ENCODE measurements around the gene GPR143. TPM values are rescaled to one million over a fixed set of nuclear protein-coding genes. Genes with fewer than 3 reads are reported as not detected.

The GPR143 gene
- total RNA-seq, 4 donors from 2014 or later: 0.21 TPM; not detected in 3

DNA sequence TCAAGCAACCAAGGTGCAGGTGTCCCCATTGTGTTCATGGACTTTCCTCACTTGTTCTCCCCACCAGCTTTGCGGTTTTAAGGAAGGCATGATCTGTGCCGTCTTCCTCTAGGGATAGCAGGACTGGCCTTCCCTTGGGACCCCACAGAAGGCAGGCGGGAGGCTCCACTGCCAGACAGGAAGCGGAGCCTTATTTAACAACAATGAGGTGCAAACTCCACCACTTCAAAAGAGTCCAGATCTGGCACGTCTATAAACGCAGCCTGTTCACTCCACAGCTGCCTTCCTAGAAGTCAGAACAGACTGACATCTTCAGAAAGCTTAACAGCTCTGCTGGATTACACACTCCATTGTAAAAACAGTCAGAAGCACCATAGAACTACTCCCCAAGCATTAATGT is 1.7 kb upstream of the GPR143 start:
- H3K4me1 ChIP-seq: no peaks in the 10 kb centered on the region
- H3K27ac ChIP-seq: no peak overlapping the region
- DNase-seq (ENCODE audit: low spot score in 2 of 2): no peak
- no peak overlapping the region for H3K4me3 ChIP-seq
- no peaks in the 10 kb centered on the region for H3K36me3 ChIP-seq
- peaks cover 0 to 24% of the 10 kb centered on the region in 2 donors for H3K27me3 ChIP-seq
- TF ChIP-seq EP300 (IDR thresholded peaks at IDR 0.05) (no peak), POLR2A (IDR thresholded peaks at IDR 0.05) (no peak)
- TF ChIP-seq, protein P1, sequence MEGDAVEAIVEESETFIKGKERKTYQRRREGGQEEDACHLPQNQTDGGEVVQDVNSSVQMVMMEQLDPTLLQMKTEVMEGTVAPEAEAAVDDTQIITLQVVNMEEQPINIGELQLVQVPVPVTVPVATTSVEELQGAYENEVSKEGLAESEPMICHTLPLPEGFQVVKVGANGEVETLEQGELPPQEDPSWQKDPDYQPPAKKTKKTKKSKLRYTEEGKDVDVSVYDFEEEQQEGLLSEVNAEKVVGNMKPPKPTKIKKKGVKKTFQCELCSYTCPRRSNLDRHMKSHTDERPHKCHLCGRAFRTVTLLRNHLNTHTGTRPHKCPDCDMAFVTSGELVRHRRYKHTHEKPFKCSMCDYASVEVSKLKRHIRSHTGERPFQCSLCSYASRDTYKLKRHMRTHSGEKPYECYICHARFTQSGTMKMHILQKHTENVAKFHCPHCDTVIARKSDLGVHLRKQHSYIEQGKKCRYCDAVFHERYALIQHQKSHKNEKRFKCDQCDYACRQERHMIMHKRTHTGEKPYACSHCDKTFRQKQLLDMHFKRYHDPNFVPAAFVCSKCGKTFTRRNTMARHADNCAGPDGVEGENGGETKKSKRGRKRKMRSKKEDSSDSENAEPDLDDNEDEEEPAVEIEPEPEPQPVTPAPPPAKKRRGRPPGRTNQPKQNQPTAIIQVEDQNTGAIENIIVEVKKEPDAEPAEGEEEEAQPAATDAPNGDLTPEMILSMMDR (IDR thresholded peaks at IDR 0.05): no peak
- H3K9me3 ChIP-seq: no peaks in the 10 kb centered on the region
- WGBS, 2 donors: 46 to 61% methylated on average over 6 of the region's 6 CpGs

DNA sequence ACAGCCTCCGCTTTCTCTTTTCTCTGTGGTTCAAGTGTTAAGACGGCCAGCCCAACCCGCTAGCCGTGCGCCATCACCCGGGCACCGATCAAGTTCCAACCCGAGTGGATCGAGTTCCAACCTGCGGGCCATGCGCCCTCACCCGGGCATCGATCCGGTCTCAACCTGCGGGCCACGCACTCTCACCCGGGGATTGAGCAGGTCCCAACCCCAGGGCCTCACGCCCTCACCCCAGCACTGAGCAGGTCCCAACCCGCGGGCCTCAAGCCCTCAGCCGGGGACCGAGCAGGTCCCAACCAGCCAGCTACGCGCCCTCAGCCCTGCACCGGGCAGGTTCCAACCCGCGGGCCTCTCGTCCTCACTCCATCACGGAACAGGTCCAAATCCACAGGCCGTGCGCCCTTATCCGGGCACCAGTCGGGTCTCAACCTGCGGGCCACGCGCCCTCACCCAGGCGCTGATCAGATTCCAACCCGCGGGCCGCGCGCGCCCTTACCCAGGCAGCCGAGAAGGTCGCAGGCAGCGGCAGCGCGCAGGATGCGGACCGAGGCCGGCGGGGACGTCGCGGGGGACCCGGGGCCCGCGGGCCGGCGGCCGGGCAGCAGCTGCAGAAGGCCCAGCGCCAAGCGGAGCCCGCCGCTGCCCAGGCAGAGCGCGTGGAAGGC is 443 bp downstream of the GPR143 start:
- no peak overlapping the region for H3K27ac ChIP-seq
- TF ChIP-seq, protein P1 (IDR thresholded peaks at IDR 0.05): no peak
- TF ChIP-seq POLR2A (IDR thresholded peaks at IDR 0.05) (no peak), EP300 (IDR thresholded peaks at IDR 0.05) (no peak)
- DNase-seq (ENCODE audit: low spot score in 2 of 2): no peak
- H3K36me3 ChIP-seq: no peaks in the 10 kb centered on the region
- no peaks in the 10 kb centered on the region for H3K9me3 ChIP-seq
- H3K4me3 ChIP-seq: no peak overlapping the region
- WGBS, 2 donors: 23 to 40% methylated on average over 21 to 67 of the region's 67 CpGs
- no peaks in the 10 kb centered on the region for H3K4me1 ChIP-seq
- H3K27me3 ChIP-seq: peaks cover 0 to 24% of the 10 kb centered on the region in 2 donors

DNA sequence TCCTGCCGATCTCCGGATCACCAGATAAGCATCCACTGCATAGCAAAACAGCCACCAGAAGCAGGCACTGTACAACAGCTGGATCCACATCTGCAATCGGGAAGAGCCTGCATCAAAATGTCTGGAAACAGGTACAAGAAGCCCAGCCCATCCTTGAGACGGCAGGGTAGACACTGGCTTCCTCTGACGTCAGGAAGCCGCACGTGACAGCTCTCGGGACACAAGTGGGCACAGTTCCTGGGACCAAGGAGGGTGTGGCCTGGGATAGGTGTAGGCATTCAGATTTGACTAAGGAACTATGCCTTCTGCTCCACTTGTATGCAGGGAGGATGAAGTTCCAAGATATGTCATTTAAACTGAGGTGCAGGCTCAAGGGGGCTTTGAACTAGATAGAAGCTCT is 6.3 kb downstream of the GPR143 start:
- TF ChIP-seq EP300 (IDR thresholded peaks at IDR 0.05): no peak
- no peak for TF ChIP-seq POLR2A (IDR thresholded peaks at IDR 0.05)
- TF ChIP-seq, protein P1 (IDR thresholded peaks at IDR 0.05): no peak
- WGBS, 2 donors: 67 to 78% methylated on average over 3 to 8 of the region's 8 CpGs
- H3K9me3 ChIP-seq: peaks cover 0 to 3% (median 0%) of the 10 kb centered on the region in 4 donors

DNA sequence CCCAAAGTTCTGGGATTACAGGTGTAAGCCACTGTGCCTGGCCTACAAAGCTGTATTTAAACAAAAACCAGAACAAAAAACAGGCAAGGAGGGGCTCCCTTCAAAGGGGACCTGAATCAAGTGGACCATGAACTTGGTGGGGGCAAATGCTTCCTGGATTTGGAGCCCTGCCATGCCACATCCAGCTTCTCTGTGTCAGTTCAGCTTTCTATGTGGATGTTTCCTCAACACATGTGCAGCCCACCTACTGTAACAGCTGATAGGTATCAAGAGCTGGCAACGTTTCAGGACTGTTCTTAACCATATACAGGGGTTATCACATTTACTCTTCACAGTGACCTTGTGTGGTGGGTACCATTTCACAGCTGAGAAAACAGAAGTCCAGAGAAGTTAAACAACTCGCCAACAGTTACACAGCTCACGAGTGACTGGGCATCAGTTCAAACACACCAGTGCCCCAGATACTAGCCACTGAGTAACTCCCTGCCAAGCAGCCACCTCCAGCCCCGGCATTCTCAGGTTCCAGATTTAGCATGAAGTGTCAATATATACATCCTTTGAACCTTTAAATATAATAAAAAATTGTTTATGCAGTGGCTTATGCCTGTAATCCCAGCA is 7.5 kb downstream of the GPR143 start:
- WGBS, 2 donors: 61 to 71% methylated on average over 4 of the region's 4 CpGs
- H3K4me3 ChIP-seq: no peak overlapping the region
- peaks cover 0 to 7% of the 10 kb centered on the region in 2 donors for H3K27me3 ChIP-seq
- H3K36me3 ChIP-seq: no peaks in the 10 kb centered on the region
- DNase-seq (ENCODE audit: low spot score in 2 of 2): no peak
- TF ChIP-seq, protein P1 (IDR thresholded peaks at IDR 0.05): no peak
- TF ChIP-seq POLR2A (IDR thresholded peaks at IDR 0.05) (no peak), EP300 (IDR thresholded peaks at IDR 0.05) (no peak)
- peaks cover 0 to 3% (median 0%) of the 10 kb centered on the region in 4 donors for H3K9me3 ChIP-seq
- no peaks in the 10 kb centered on the region for H3K4me1 ChIP-seq
- H3K27ac ChIP-seq: no peak overlapping the region

More for the DNA sequence above, 6.3 kb downstream of the GPR143 start:
- Histone ChIP-seq H3K27ac (no peak overlapping the region), H3K27me3 (peaks cover 0 to 11% of the 10 kb centered on the region in 2 donors), H3K4me3 (no peak overlapping the region), H3K4me1 (no peaks in the 10 kb centered on the region), H3K36me3 (no peaks in the 10 kb centered on the region)
- no peak for DNase-seq (ENCODE audit: low spot score in 2 of 2)

DNA sequence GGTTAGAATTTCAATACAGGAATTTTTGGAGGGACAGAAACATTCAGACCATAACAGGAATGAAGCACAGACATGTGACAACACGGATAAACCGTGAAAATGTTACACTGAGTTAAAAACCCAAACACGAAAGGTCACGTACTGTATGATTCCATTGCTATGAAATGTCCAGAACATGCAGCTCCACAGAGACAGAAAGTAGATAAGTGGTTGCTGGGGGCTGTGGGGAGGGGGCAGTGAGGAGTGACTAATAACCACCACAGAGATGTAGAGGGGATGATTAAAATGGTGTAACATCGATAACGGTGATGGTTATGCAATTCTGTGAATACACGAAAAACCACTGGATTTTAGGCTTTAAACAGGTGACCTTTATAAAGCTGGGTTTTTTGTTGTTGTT is 8.3 kb downstream of the GPR143 start:
- H3K4me1 ChIP-seq: no peaks in the 10 kb centered on the region
- DNase-seq (ENCODE audit: low spot score in 2 of 2): no peak
- H3K9me3 ChIP-seq: peaks cover 0 to 3% (median 0%) of the 10 kb centered on the region in 4 donors
- H3K36me3 ChIP-seq: no peaks in the 10 kb centered on the region
- H3K4me3 ChIP-seq: no peak overlapping the region
- WGBS, 2 donors: 86 to 90% methylated on average over 7 of the region's 7 CpGs
- TF ChIP-seq EP300 (IDR thresholded peaks at IDR 0.05) (no peak), POLR2A (IDR thresholded peaks at IDR 0.05) (no peak)
- TF ChIP-seq, protein P1 (IDR thresholded peaks at IDR 0.05): no peak
- no peak overlapping the region for H3K27ac ChIP-seq
- no peaks in the 10 kb centered on the region for H3K27me3 ChIP-seq

Data from tibial nerve (tissue), 4 donors.